GM21381 (cell line): Measurements from ENCODE around the gene WDR36.

ENCODE experiments used
- ATAC-seq: cut with Tn5 transposase; IDR thresholded peaks from one replicate; pipeline ENCODE4 v1.9.1; 2021; ENCODE audit warnings: mild to moderate bottlenecking, moderate library complexity; ENCODE audit not compliant: unreplicated experiment

Gene WDR36

DNA sequence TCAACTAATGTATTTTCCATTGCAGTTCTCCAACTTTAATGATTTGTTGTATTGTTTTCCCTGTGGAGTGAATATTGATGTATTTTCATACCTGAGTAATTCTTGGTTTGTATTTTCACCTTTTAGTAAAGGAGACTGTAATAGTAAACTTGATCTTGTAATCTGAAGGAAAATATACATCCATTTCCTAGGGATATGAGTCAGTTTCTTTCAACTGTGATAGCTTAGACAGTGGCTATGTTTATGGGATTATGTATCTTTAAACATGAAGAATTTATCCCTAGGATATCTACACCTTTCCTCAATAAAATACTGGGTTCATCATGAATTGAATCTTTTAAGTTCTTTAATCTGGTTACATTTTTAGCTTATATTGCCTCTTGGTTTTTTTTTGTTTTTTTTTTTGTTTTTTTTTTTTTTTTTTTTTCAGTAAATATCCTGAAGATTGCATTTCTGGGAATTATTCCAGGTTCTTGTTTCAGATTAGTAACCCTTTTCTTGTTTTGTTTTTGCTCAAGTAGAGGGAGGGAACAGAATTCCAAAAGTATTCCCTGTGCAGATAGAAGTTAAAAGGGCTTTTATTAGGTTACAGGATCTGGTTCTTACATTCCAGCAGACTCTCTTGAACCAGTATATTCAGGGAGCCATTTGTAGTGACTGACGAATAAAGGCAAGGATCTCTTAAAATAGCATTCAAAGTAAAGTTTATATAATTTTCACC is 7.1 kb downstream of the WDR36 start:
- ATAC-seq = no peak

DNA sequence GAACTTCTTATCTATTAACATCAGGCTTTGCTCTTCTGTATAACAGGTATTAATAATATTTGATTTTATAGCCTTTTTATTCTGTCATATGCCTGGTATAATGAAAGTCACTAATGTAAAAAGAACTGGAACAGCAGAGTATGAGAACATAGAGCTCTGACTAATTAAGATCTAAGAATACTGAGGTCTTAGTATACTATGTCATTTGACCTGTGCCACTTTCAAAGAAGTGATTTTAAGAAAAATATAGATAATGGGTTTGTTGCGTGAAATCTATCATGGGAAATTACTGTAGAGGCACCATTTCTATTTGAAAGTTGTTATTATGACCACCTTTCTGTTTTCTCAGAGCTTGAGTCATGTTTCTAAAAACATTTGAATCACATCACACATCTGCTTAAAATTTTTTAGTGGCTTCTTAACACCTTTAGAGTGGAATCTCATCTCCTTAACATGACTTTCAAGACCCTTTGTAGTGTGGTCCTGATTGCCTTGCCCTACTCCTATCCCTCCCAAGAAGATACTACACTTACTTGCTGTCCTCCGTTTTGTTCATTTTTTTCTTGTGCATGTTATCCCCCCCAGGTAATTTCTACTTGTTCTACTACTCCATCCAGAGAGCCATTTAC is 14.3 kb downstream of the WDR36 start:
- no peak for ATAC-seq

DNA sequence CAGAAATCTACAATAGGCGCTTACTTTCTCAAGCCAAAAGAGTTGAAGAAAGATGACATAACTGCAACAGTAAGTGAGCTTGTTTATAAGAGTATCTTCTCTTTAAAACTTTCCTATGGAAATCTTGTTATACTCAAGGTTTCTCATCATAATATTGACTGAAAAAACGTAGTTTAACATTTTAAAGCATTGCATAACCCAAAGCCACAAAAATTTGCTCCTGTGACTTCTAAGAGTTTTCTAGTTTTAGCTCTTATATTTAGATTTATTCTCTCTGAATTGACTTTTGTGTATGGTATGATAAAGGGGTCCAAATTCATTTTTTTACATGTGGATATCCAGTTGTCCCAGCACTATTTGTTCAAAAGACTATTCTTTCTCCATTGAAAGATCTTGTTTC is 15.2 kb downstream of the WDR36 start:
- no peak for ATAC-seq

DNA sequence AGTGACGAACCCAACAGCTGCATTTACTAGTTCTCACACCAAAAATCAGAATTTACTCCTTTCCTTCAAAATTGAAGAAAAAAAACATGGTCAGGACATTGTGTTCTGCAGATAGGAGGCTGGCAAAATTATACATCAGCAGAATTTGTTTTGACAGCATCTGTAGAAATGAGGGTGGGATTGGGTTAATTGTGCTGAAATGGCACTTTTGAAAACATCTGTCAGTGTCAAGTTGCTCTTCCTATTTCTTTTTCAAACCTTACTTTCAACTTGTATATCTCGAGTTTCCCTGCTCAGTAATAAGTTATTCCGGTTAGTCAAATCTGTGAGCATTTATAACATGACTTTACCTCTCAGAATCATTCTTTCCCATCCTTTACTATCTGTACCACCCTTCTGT is 19.8 kb downstream of the WDR36 start:
- ATAC-seq = no peak

DNA sequence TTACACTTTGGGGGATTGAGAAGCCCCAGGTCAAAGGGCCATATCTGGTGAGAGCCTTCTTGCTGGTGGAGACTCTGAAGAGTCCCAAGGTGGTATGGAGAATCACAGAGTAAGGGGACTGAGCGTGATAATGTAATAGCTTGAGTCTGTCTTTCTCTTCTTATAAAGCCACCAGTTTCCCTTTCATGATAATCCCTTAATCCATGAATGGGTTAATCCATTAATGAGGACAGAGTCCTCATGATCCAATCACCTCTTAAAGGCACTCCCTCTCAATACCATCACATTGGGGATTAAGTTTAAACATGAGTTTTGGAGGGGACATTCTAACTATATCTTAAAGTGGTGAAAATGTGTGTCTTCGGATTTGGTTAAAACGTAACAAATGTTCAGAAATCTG is 21.5 kb downstream of the WDR36 start:
- ATAC-seq = no peak

DNA sequence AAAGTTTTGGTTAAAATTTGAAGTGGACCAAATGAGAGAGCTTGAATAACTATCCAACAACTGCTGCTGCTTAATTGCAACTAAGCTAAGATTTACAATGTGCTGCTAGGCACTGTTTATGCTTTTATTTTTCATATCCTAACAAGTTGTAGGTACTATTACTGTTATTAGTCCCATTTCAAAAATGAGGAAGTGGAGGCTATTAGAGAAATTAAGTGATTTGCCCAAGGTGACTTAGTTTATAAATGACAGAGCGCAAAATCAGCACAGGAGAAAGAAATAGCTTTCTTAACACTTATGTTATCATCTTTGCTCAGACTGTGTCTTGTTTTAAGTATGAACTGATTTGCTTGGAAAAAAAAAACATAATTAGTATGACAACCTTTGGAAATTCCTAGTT is 23.1 kb downstream of the WDR36 start:
- no peak for ATAC-seq

DNA sequence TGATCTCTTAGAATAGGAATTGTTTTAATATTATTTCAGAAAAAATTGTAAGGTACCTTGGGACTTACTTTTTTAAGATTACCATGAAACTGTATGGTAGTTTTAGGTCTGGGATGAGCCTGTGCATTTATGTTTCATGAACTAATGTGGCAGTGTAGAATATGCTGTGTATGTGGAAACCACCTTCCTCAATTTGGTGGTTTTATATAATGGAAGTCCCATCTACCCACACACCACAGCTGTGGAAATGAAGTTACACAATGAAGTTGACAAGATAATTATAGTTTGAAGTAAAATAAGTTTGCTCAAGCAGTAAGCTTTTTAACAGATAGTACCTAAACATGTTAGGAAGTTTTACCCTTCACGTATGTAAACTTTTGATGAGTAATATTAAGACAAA is 24.4 kb downstream of the WDR36 start:
- no peak for ATAC-seq

DNA sequence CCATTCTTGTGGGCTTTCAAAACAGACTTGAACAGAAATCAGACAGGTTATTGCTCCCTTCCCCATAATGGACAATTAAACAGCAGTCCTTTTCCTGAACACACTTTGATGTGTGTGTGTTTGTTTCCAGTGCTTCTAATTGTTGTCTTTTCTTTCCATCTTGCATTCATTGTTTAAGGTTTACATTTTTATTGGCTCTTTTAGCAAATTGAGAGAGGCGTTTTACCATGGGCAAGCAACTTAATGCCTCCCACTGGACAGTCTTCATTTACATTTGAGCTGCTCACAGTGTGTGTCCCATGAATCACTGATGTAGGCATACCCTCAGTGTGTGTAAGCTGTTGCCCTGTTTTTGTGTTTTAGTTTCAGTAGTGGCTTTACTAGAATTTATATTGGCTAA is 25.0 kb downstream of the WDR36 start:
- ATAC-seq = no peak

DNA sequence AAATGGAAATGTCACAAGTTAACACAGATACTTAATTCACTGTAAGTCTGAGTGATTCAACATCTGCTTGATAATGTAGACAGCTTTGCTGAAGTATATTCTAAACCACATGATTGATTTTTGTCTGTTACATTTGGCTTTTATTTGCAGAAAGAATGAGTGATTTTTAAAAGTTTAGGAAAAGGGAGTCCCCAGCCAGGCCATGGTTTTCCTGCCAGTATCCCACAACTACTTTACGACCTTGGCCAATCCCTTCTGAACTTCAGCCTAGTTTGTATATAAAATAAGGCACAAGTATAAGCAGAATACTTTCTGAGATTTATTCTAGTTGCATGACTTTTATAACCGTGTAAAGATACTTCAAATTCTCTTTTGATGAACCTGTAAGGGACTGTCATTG is 27.1 kb downstream of the WDR36 start:
- ATAC-seq = no peak

DNA sequence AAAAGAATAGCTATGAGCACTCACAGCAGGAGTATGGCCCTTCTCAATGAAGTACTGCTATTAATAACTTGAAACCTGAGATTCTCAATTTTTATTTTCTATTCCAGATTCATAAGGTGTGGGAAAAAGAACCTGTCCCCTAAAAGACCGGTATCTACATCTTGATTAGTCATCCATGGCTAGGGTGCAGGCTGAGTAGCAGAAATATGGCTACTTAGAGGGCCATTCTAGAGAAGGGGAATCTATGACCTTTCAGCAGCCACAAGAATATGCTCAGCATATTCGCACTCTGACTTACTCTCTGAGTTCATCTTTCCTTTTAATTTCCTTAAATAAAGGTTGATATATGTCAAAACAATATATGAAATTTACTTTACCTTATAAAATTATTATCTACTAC is 27.7 kb downstream of the WDR36 start:
- no peak for ATAC-seq

DNA sequence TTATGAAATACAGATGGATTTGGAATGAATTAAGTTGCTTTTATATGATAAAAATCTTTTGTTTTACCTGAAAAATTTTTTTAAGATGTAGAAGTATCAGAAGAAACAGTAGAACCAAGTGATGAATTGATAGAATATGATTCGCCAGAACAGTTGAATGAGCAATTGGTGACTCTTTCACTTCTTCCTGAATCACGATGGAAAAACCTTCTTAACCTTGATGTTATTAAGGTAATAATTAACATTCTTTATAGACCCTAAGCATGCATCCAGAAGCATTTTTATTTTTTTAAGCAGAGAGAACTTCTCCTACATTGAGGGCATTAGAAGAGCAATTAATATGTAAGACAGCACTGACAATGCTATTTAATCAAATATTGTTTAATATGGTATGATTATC is 28.8 kb downstream of the WDR36 start:
- no peak for ATAC-seq

DNA sequence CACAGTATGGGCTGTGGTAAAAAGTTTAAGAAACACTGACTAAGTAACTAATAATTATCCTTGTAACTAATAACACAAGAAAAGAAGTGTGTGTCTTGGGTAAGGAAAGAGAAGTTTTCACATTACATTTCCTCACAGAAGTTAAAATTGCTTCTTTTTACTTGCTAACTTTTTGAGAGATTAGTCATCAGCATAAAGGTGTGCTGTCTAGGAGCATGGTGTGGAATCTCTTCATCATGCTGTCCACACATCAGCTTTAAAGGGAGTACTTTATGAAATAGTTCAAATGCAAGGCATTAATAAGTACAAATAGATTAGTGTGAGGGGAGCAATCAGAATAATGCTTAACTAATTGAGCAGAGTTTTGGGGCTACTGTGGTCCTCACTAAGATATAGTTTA is 29.8 kb downstream of the WDR36 start:
- no peak for ATAC-seq

DNA sequence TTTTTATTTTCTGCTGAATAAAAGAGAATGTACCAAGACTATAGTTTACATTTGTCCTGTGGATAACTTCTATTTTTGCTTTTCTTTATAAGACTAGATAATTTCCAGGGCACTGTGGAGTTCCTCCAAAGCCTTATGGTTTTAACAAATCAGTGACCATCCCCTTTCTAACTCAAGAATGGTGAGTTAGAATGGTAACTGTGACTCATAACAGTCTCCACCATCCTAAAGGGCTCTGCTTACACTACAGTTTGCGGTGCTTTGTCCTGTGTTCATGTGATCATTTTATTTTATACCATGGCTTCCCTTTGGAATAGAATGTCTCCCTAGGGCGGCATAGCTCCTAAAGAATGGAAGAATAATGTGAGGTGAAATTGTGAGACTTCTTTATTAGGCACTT is 30.2 kb downstream of the WDR36 start:
- no peak for ATAC-seq

DNA sequence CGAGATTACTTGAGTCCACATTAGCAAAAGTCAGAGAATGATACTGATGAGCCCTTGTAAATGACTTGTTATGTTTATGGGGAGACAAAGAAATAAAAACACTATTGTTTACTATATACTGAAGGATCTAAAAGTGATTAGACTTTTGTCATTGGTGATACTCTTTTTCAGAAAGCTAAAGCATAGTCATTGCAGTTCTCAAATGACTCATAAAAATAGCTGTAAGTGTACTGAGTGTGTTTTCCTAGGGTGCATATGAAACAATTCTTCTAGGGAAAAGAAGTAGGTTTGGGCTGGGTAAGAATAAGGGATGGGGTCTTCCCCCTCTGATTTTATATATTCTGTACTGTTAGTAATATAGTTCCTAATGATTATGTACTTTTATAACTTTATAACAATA is 32.6 kb downstream of the WDR36 start:
- no peak for ATAC-seq

DNA sequence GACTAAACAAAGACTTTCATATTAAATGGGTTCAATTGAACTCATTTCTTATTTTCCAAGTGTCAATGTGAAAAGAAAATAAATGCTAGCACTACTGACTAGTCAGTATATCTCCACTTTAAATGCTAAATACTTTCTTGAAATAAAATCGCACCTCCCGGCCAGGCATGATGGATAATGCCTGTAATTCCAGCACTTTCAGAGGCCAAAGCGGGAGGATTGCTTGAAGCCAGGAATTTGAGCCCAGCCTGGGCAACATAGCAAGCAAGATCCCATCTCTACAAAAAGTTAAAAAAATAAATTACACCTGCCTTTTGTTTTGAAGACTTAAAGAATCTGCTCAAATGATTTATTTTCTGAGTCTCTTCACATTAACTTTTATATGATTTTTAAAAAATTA is 34.7 kb downstream of the WDR36 start:
- ATAC-seq = no peak

DNA sequence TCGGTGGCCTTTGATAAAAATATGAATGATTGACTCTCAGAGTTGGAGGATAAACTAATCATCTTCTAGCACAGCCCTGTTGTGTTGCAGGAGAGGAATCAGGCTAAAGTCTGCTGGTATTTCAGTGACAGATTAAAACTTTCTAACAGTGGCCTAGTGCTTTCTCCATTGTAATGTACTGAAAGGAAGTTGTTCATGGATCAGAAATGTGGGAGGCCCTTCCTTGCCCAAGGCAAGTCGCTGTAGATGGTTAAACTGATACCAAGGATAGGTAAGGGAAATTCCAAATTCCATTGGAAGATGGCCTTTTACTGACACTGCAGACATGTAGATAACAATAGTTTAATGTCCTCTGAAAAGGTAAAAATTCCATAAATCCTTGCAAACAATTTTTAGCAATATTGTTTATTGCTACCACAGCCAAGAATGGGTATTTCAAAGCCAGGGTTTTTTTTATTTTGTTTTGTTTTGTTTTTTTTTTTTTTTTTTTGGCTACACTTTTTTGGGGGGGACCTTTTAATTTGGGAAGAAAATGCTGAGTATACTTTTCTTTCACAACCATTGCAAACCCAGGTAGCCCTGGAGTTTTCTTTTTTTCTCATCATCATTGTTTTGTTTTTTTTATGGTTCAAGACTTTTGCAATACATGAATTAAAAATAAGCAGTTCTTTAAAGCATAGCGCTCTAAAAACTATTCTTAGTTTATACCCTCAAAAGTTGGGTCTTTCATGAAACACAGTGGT is 35.5 kb downstream of the WDR36 start:
- no peak for ATAC-seq

DNA sequence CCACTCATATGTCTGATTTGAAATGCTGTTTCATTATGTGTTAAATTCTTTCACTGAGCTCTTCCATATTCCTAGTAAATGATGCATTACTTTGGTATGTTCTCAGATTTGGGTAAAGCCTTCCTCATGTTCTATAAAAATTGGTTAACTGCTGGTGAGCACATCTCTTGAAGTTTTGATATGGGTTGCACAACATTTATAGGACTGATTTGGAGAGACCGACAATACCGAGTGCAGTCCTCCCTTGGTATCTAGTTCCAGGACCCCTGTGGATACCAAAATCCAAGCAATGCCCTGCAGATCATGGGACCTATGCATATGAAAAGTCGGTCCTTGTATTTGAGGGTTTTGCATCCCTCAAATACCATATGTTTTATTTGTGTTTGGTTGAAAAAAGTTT is 37.8 kb downstream of the WDR36 start:
- no peak for ATAC-seq

DNA sequence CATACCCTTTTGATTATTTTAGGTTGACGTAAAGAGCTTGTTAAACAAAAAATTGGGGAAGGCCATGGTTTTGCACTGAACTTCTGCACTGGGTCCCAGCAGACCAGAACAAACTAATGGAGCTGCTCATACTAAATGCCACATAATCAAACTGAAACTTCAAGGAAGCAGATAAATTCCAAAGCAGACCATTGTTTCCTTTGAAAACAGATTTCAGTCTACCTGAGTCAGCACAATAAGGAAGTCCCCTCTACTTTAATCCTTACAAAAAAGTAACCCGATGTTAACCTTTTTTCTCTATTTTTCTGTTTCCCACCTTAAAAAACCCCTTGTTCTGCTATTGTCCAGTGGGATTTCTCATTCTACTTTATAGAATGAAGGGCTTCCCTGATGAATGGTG is 39.2 kb downstream of the WDR36 start:
- ATAC-seq = no peak

DNA sequence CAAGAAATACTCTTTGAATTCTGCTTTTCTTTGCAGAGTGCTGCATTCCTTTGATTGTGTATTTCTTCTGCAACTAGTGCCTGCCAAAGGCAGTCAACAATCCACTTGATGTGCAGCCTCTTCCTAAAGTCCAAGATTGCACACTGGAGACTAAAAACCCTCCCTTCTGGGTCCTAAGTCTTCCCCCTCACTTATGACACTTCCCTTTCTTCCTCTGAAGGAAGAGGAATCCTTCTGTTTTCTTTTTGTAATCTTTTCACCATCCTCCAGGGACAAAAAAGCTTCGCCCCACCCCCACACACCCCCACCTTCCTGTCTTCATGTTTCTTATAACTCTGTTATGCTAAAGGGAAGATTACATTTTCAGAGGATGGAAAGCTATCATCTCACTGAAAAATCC is 39.9 kb downstream of the WDR36 start:
- no peak for ATAC-seq

DNA sequence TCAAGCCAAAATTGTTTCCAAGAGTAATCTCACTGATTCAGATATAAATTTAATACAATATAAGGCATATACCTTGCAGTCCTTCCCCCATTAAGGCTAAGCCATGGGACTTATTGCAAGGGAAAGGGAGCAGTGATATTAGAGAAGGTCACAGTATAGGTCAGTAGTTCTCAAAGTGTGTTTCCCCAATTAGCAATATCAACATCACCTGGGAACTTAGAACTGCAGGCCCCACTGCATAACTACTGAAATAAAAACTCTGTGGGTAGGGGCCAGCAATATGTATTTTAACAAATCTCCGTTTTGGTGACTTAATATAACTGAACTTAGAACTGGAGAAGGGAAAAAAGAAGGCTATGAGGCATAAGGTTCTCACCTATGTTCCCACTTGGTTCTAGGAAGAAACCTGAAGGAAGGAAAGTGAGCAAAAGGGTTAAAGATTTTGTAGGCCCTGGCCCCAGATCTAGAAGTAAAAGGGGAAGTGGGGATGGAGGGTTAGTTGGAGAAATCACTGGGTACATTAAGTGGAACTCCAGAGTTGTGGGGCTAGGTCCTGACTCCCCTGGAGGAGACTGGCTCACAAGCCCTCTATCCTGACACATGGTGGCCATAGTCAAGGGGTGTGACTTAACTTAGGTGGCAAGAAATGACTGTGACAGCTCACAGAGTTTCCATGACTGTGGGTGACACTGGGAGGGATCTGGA is 40.7 kb downstream of the WDR36 start:
- ATAC-seq = no peak

DNA sequence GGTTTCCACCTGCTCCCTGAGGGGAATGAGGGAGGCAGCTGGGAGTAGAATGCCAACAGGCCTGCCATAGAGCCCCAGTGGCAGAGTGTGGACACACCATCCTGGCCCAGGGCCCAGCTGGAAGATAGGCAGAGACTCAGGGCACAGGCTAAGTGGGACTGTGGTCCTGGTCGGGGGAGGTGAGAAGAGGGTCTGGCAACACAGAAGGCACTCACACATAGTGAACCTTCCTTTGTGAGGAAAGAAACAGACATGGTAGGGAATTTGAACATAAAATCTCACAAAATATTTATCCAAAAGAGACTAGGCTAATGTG is 41.2 kb downstream of the WDR36 start:
- ATAC-seq = no peak

DNA sequence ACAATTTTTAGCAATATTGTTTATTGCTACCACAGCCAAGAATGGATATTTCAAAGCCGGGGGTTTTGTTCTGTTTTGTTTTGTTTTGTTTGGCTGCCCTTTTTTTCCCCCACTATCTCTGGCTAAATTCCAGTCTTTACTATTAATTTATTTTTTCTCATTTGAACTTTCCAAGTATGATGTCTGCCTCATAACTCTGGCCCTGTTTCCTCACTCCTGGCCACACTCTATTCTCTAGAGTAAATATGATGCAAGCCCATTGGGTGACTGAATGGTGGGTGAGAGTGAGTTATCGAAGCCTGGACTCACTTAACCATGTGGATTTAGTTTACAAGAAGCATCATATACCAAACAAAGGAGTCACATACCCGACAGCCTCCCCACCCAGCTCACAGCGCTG is 41.9 kb downstream of the WDR36 start:
- ATAC-seq = no peak
